Omental fat pad (tissue), 4 donors: ENCODE data around the gene NOL12. TPM values are rescaled to one million over a fixed set of nuclear protein-coding genes. Genes with fewer than 3 reads are reported as not detected.
A peak's percentile ranks its signal among the peaks of the same experiment; 100 is the strongest.

Source experiments
- ATAC-seq: fragments of 150-250 bp; one replicate; pipeline ENCODE4 v1.9.1; 2016; ENCODE audit warnings: mild to moderate bottlenecking, moderate library complexity; ENCODE audit not compliant: low FRiP score
- DNase-seq: peaks from one replicate; pipeline ENCODE4 v3.0.0-alpha.2; 2019; ENCODE audit warnings: low spot score
- total RNA-seq, 4 donors: library from RNA; depleted of rRNA; stranded (reverse); fragments of >200 nt; gene quantifications; one replicate each; pipeline ENCODE4 v1.1.0, GENCODE V29; 2016
- TF ChIP-seq, protein P1 (sequence below), 3 donors: fragments of 450-650 bp; IDR thresholded peaks; one replicate each; pipeline ENCODE4 v1.5.1; 2016 to 2017; ENCODE audit warnings: antibody characterized with exemption in 3 of 3, mild to moderate bottlenecking in 3 of 3, moderate library complexity in 2 of 3

Gene NOL12
- total RNA-seq, 4 donors from 2014 or later: 16.4 to 34.8 (median 21.4) TPM

DNA sequence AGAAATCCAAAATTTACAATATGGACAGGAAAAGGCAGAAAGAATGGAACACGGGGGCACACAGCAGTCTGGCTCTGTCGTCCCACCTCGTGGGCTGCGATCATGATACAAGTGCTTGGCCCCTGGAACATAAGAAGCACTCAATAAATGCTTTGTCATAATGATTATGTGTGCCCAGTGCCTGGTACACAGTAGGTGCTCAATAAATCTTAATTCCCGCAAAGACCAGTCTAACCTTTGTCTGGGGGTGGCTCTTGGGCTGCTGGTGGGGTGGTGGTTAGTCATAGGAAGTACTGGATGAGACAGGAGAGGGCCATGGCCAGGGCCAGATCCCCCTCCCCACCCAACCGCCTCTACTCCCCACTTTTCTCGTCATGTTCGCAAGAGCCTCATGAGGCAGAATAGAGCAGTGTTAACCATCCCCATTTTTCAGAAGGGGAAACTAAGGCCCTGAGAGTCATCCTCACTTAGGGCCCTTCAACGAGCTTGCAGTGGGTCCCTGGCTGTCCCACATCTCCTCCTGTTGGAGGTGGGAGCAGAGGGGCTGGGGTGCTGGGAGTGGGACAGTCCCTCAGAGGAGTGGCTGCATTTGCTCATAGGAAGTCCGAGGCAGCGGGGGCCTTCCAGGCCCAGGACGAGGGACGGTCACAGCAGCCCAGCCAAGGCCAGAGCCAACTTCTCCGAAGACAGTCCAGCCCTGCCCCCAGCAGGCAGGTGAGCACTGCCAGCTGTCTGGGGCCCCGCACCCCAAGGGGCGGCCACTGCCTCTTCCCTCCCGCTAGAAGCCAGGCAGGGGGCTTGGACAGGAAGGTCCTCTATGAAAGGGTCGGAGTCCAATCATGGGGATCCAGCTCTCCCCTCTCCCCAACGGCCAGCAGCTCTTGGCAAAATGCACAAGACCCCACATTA lies 46.8 kb downstream of the NOL12 start:
- no peak for ATAC-seq
- TF ChIP-seq, protein P1, sequence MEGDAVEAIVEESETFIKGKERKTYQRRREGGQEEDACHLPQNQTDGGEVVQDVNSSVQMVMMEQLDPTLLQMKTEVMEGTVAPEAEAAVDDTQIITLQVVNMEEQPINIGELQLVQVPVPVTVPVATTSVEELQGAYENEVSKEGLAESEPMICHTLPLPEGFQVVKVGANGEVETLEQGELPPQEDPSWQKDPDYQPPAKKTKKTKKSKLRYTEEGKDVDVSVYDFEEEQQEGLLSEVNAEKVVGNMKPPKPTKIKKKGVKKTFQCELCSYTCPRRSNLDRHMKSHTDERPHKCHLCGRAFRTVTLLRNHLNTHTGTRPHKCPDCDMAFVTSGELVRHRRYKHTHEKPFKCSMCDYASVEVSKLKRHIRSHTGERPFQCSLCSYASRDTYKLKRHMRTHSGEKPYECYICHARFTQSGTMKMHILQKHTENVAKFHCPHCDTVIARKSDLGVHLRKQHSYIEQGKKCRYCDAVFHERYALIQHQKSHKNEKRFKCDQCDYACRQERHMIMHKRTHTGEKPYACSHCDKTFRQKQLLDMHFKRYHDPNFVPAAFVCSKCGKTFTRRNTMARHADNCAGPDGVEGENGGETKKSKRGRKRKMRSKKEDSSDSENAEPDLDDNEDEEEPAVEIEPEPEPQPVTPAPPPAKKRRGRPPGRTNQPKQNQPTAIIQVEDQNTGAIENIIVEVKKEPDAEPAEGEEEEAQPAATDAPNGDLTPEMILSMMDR (IDR thresholded peaks at IDR 0.05): no peak
- DNase-seq: no peak

DNA sequence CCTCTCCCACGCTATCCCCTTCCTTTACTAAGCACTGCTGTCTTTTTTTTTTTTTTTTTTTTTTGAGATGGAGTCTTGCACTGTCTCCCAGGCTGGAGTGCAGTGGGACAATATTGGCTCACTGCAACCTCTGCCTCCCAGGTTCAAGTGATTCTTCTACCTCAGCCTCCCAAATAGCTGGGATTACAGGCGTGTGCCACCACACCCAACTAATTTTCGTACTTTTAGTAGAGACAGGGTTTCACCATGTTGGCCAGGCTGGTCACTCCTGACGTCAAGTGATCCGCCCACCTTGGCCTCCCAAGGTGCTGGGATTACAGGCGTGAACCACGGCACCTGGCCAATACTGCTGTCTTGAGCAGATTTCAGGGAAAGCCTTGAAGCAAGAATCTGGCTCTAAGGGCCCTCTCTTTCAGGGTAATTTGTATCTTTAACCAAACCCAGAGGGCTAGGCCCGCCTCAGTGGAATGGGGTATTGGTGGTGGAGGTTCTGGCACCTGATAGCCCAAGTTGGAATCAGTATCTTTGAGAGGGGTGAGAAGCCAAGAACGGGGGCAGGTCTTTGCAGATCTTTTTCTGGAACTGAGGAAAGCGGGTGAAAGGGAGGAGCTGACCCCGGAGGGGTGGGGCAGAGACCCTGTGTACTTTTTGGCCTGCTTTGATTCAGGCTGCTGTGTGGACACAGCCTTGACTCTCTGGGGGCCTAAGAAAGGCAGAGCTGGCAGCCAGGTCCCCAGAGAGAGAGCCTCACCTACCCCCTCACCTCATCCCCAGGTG lies 47.7 kb downstream of the NOL12 start:
- TF ChIP-seq, protein P1 (IDR thresholded peaks at IDR 0.05): no peak
- ATAC-seq (peak; percentile 62), DNase-seq (no peak)

DNA sequence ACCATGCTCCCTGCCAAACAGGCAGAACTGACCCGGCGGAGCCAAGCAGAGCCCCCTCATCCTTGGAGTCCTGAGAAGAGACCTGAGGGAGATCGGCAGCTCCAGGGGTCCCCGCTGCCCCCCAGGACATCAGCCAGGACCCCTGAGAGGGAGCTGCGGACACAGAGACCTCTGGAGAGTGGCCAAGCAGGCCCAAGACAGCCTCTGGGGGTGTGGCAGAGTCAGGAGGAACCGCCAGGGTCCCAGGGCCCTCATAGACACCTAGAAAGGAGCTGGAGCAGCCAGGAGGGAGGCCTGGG lies 48.2 kb downstream of the NOL12 start:
- ATAC-seq (no peak), DNase-seq (no peak)
- TF ChIP-seq, protein P1 (IDR thresholded peaks at IDR 0.05): no peak

DNA sequence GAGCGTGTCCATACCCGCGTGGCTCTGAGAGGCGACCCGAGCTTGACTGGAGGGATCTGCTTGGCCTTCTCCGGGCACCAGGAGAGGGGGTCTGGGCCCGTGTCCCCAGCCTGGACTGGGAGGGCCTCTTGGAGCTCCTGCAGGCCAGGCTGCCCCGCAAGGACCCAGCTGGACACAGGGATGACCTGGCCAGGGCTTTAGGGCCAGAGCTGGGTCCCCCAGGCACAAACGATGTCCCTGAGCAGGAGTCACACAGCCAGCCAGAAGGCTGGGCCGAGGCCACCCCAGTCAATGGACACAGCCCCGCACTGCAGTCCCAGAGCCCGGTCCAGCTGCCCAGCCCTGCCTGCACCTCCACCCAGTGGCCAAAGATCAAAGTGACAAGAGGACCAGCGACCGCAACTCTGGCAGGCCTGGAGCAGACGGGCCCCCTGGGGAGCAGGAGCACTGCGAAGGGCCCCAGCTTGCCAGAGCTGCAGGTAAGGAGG lies 48.9 kb downstream of the NOL12 start:
- DNase-seq: no peak

DNA sequence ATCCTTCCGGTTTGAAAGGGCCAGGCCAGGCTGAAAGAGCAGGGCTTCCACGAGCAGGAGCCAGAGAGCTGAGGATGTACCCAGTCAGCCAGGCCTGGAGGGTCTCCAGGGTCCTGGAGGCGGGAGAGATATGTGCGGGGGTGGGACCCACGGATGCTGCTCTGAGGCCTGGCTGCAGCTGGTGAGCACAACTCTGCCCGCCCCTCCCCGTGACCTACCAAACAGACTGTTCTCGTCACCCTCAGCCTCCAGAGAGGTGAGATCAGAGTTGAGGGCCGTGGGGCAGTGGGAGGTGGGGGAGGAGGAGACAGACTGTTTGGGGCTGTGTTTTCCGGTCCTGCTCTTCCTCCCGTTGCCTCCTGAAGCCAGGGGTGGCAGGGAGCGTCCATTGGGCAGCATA lies 52.9 kb downstream of the NOL12 start:
- TF ChIP-seq, protein P1 (IDR thresholded peaks at IDR 0.05): no peak
- peak; percentile 70 for ATAC-seq

More for the DNA sequence above, 48.9 kb downstream of the NOL12 start:
- TF ChIP-seq, protein P1 (IDR thresholded peaks at IDR 0.05): no peak
- ATAC-seq: no peak

DNA sequence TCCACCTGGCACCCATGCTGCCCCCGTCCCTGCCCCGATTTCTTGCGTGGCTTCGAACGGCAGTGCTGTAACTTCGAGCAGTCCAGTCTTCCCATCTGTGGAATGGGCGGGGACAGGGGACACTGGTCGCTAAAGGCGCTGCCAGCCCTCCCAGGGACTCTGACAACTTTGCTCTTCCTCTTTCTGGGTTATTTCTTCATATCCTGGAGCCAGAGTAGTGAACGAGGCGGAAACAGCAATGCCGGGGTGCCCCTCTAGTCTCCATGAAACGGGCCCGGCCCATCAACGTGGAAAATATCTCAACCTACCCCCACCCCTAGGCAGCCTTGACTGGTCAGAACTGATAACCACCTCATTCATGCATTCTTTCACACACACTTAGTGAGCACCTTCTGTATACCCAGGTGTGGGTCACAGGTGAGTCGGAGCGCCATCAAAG lies 53.5 kb downstream of the NOL12 start:
- DNase-seq (no peak), ATAC-seq (no peak)
- TF ChIP-seq, protein P1 (IDR thresholded peaks at IDR 0.05): no peak

More for the DNA sequence above, 52.9 kb downstream of the NOL12 start:
- DNase-seq: no peak
